ENCODE data around the gene GHR. TPM values are rescaled to one million over a fixed set of nuclear protein-coding genes. Genes with fewer than 3 reads are reported as not detected.

The GHR gene
- total and polyA plus RNA-seq, 10 of the 15 experiments (the other 5 are each of a cell fraction or from before 2014, with no cell fraction given), result 0.23 to 10.2 (median 0.48) TPM

GRCh38 chr5:42564689-42565356 is 141.6 kb downstream of the GHR start:
- no peak for FAIRE-seq
- ChIA-PET CTCF (interaction anchor here (2.5 to 2.7 kb wide), 2 partner anchors 13 to 18 kb away, joined by 9 to 10 read pairs; no protein-coding TSS in a partner anchor), POLR2A (no interaction called here), RAD21 (ENCODE audit: unreplicated experiment) (interaction anchor here (1.2 kb wide), 1 partner anchor 476 kb away, joined by 3 read pairs; no protein-coding TSS in a partner anchor), SMC1A (ENCODE audit: uncharacterized antibody, unreplicated experiment) (interaction anchor here (0.5 to 1.7 kb wide), 5 partner anchors 10 to 101 kb away, joined by 3 to 8 read pairs (median 3); no protein-coding TSS in a partner anchor)
- ATAC-seq, result no peak
- Histone ChIP-seq H3K79me2 (ENCODE audit: control insufficient read depth, insufficient read depth, low read length) (no peaks in the 10 kb centered on the region), H3K4me3 (no peak overlapping the region), H4K20me1 (ENCODE audit: control insufficient read depth, insufficient read depth) (no peaks in the 10 kb centered on the region), H3K27me3 (replicated peaks in 1 of 2; ENCODE audit: control insufficient read depth in 2 of 2, insufficient read depth in 2 of 2, low read length in 1 of 2) (no peaks in the 10 kb centered on the region), H3K4me2 (ENCODE audit: control insufficient read depth, insufficient read depth) (no peak overlapping the region), H2AFZ (ENCODE audit: control insufficient read depth, low read depth, low read length) (no peak overlapping the region), H3K9ac (ENCODE audit: control insufficient read depth, insufficient read depth, low read length) (no peak overlapping the region), H3K36me3 (ENCODE audit: control insufficient read depth in 2 of 2, insufficient read depth in 2 of 2, low read length in 1 of 2) (no peaks in the 10 kb centered on the region), H3K9me3 (replicated peaks; ENCODE audit: control insufficient read depth, insufficient read depth, low read length) (no peaks in the 10 kb centered on the region), H3K27ac (ENCODE audit: control insufficient read depth, insufficient read depth) (no peak overlapping the region), H3K4me1 (ENCODE audit: control insufficient read depth, insufficient read depth, low read length) (no peaks in the 10 kb centered on the region)
- intact Hi-C loops (cut with micrococcal nuclease; ENCODE audit: unreplicated experiment) (no loop called here), in situ Hi-C loops (cut with MboI) (no loop called here)
- no TSS peak for BruUV-seq (replicated peaks)
- WGBS (ENCODE audit: insufficient coverage, insufficient replicate concordance, low lambda C conversion rate, missing lambda C conversion rate), result 26% methylated on average over 6 of the region's 6 CpGs
- no peak for DNase-seq (ENCODE audit: low read depth, low spot score)
- no peak for TF ChIP-seq POLR2AphosphoS2 (IDR thresholded peaks at IDR 0.05; ENCODE audit: low read depth, low read length)
- TF ChIP-seq NR2C2 (IDR thresholded peaks at IDR 0.05; ENCODE audit: borderline replicate concordance, control insufficient read depth, insufficient read length, low read depth), result no peak
- no peak for TF ChIP-seq ETV6 (conservative IDR thresholded peaks at IDR 0.05 in 1 of 2, IDR thresholded peaks at IDR 0.05 in 1 of 2; ENCODE audit: borderline replicate concordance in 1 of 2, low read depth in 1 of 2)
- TF ChIP-seq MEF2B (IDR thresholded peaks at IDR 0.05; ENCODE audit: partially characterized antibody, poor library complexity, severe bottlenecking), result no peak
- TF ChIP-seq RUNX3 (IDR thresholded peaks at IDR 0.05; ENCODE audit: low read length), result no peak
- no peak for TF ChIP-seq SUPT20H (IDR thresholded peaks at IDR 0.05; ENCODE audit: borderline replicate concordance, control insufficient read depth, low read depth, low read length)

Measured in GM12878 (cell line).